Omental fat pad (tissue), 4 donors: ENCODE data around the gene B4GALT2. TPM values are rescaled to one million over a fixed set of nuclear protein-coding genes. Genes with fewer than 3 reads are reported as not detected.

Experiments used
- ATAC-seq: fragments of 150-250 bp; one replicate; pipeline ENCODE4 v1.9.1; 2016; ENCODE audit warnings: mild to moderate bottlenecking, moderate library complexity; ENCODE audit not compliant: low FRiP score
- DNase-seq: peaks from one replicate; pipeline ENCODE4 v3.0.0-alpha.2; 2019; ENCODE audit warnings: low spot score
- total RNA-seq, 4 donors: library from RNA; depleted of rRNA; stranded (reverse); fragments of >200 nt; gene quantifications; one replicate each; pipeline ENCODE4 v1.1.0, GENCODE V29; 2016
- TF ChIP-seq, protein P1 (sequence below), 3 donors: fragments of 450-650 bp; IDR thresholded peaks; one replicate each; pipeline ENCODE4 v1.5.1; 2016 to 2017; ENCODE audit warnings: antibody characterized with exemption in 3 of 3, mild to moderate bottlenecking in 3 of 3, moderate library complexity in 2 of 3

Gene B4GALT2
- total RNA-seq, 4 donors from 2014 or later: 20.3 to 67.9 (median 42.6) TPM

DNA sequence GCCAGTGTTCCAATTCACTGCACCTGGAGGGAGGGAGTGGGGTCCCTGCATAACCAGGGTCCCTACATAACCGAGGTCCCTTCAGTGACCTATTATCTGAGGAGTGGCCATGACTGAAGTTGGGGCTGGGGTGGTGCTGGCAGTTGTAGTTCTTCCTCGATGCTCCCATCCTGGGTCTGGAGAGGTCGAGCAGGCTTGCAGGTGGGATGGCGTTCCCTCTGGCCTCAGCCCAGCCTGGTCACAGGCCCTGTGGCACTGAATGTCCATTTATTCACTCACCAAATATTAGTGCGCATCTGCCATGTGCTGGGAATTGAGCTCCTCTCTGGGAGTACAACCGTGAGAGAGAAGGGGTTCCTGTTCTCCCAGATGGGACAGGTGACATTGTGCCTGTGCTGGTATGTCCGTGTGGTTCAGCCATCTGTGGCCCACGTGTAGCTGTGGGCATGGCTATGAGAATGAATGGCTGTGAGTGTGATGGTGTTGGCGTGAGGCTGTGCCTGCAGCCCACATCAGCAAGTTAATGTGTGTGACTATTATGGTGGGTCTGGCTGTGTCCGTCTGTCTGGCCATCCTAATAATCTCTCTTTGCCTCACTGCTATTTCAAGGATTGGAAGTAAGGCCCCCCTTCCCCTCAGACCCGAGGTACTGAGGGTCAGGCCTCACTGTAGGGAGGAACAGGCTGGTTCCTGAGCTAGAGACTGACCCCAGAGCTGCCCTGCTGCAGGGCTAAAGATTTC, 56.1 kb downstream of the B4GALT2 start:
- DNase-seq (no peak), ATAC-seq (no peak)
- TF ChIP-seq, protein P1, sequence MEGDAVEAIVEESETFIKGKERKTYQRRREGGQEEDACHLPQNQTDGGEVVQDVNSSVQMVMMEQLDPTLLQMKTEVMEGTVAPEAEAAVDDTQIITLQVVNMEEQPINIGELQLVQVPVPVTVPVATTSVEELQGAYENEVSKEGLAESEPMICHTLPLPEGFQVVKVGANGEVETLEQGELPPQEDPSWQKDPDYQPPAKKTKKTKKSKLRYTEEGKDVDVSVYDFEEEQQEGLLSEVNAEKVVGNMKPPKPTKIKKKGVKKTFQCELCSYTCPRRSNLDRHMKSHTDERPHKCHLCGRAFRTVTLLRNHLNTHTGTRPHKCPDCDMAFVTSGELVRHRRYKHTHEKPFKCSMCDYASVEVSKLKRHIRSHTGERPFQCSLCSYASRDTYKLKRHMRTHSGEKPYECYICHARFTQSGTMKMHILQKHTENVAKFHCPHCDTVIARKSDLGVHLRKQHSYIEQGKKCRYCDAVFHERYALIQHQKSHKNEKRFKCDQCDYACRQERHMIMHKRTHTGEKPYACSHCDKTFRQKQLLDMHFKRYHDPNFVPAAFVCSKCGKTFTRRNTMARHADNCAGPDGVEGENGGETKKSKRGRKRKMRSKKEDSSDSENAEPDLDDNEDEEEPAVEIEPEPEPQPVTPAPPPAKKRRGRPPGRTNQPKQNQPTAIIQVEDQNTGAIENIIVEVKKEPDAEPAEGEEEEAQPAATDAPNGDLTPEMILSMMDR (IDR thresholded peaks at IDR 0.05): no peak

DNA sequence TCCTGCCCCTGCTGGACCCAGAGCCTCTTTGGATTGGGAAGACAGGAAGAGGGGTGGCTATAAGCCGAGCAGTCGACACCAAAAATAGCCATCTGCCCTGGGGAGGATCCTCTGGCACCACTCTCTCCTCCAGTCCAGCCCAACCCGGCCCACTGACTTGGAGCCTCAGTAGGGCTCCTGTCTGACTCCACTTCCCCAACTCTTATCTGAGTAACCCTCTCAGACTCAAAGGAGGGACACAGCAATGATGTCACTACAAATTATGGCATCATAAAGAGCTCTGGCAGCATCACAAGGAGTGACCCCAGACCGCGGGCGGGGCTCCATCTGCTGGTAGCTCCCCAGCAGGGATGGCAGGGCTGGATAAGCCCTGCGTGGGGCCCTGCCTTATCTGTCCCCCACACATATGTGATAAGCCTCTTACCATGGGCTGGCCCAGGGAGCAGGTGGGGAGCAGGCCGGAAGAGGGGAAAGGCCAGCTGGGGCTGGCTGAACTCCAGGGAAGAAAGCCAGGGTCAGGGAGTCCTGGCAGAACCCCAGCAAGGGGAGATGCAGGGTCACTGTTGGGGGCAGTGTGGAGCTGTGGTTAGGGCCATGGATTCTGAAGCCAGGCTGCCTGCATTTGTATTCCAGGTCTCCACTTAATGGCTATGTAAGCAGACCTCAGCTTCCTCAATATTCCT, 56.9 kb downstream of the B4GALT2 start:
- DNase-seq: no peak
- ATAC-seq: no peak
- TF ChIP-seq, protein P1 (IDR thresholded peaks at IDR 0.05): no peak

DNA sequence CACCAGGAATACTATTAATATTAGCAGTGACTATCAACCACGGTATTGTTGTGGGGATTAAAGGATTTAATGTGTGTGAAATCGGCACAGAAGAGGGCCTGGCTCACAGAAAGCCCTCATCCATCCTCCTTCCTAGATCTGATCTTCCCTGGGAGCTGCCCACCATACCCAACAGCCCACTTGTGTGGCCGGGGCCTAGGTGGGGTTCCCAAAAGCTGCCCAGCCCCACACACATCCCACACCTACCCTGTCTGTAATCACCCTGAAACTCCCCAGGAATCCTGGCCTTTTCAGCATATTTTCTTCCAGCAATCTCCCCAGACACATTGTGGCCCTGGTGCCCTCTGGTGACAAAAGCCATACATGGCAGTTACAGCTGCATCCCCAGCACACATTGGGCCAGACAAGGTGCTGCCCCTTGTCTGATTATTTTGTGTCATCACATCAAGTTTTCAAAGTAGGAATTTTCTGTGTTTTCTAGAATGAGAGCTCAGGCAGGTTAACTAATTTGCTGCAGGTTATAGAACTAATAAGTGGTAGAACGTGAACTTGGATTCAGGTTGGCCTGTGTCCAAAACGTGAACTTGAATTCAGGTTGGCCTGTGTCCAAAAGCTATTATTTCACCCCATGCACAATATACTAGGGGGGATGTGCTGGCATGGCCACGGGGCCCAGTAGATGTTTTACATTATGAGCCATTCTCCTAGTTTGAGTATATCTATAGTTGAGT, 57.6 kb downstream of the B4GALT2 start:
- ATAC-seq (no peak), DNase-seq (no peak)
- TF ChIP-seq, protein P1 (IDR thresholded peaks at IDR 0.05): no peak

DNA sequence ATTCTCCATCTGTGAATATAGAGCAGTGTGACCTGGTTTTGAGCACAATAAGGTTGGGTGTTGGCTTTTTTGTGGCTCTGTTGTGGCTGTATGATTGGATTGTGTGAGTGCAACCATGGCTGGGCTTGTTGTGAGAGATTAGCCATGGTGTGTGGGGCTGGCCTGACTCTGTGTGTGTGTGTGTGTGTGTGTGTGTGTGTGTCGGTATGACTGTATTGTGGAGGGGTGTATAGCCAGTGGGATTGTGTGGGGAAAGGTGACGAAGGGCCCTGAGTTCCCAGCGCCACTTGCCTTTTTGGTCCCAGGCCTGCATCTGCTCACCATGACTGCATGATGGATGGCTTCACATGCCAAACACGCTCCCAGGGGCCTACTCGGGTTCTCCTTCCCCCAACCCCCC, 58.1 kb downstream of the B4GALT2 start:
- DNase-seq (no peak), ATAC-seq (no peak)
- TF ChIP-seq, protein P1 (IDR thresholded peaks at IDR 0.05): no peak

DNA sequence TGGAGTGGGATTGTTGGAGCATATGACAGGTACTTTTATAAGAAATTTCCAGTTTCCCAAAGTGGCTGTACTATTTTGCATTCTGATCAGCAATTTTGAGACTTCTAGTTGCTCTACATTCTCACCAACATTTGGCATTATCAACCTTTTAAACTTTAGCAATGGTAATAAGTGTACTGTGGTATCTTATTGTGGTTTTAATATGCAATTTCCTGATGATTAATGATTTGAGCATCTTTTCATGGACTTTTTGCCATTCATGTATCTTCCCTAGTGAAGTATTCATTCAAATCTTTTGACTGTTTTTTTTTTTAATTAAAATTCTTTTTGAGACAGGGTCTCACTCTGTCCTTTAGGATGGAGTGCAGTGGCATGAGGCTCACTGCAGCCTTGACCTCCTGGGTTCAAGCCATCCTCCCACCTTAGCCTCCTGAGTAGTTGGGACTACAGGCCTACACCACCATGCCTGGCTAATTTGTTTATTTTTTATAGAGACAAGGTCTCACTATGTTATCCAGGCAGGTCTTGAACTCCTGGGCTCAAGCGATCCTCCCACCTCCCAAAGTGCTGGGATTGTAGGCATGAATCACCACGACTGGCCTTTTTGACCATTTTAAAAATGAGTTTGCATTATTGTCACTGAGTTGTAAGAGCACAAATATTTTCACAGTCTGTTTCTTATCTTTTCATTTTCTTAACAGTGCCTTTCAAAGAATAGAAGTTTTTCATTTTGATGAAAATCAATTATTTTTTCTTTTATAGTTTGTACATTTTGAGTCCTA, 60.1 kb downstream of the B4GALT2 start:
- TF ChIP-seq, protein P1 (IDR thresholded peaks at IDR 0.05): no peak
- ATAC-seq (no peak), DNase-seq (no peak)

DNA sequence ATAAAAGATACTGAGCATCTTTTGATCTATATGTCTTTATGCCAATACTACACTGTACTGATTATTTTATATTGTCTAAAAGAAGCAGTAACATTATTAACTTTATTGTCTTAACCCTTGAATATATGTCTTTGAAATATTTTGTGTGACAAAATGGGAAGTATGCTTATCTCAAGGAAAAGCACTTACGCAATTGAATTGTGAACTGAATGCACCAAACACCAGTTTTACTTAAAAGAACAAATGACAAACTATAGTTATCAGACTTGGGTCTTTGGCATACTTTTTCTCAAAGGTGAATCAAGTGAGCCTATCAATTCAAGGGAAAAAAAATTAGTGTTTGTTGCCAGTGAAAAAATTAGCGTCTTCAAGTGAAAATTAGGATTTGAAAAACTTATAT, 61.4 kb downstream of the B4GALT2 start:
- no peak for DNase-seq
- TF ChIP-seq, protein P1 (IDR thresholded peaks at IDR 0.05): no peak
- ATAC-seq: no peak

Other genes with a start within 250 kb of the B4GALT2 start
- under 1 TPM in 3 of 4 donors, not detected in 1; 0.19 to 0.72 (median 0.63) TPM for gene ARTN, start 45.4 kb upstream of the B4GALT2 start, total RNA-seq
- 10 to 100 TPM; 18.7 to 23.2 (median 21.1) TPM for gene IPO13, start 32.3 kb upstream of the B4GALT2 start, total RNA-seq
- 10 to 100 TPM; 18.1 to 67.5 (median 23.1) TPM for gene DPH2, start 9.2 kb upstream of the B4GALT2 start, total RNA-seq
- gene ATP6V0B, start 4.2 kb upstream of the B4GALT2 start, total RNA-seq: 100 to 1,000 TPM; 111 to 223 (median 139) TPM
- gene CCDC24, start 12.4 kb downstream of the B4GALT2 start, total RNA-seq: 1 to 10 TPM; 2.3 to 3.6 (median 2.8) TPM
- gene SLC6A9, start 52.3 kb downstream of the B4GALT2 start, total RNA-seq: 1 to 10 TPM in 3 of 4 donors, under 1 TPM in 1; 0.31 to 7.4 (median 4.0) TPM
- under 1 TPM in 1 of 4 donors, not detected in 3; 0.24 TPM for gene KLF17, start 139.6 kb downstream of the B4GALT2 start, total RNA-seq
- not detected for gene KLF18, start 162.4 kb downstream of the B4GALT2 start, total RNA-seq
- gene DMAP1, start 234.3 kb downstream of the B4GALT2 start, total RNA-seq: 10 to 100 TPM; 23.2 to 43.5 (median 27.9) TPM